CD4-positive, alpha-beta T cell treated with Interleukin-2 at 100 ng/mL for 4 hours (primary cell): ENCODE results near the gene CTF1.
A peak's percentile ranks its signal among the peaks of the same experiment; 100 is the strongest.

Experiments used
- DNase-seq: peaks from one replicate; pipeline ENCODE4 v3.0.0-alpha.2; 2020; ENCODE audit warnings: low spot score

Gene CTF1

DNA sequence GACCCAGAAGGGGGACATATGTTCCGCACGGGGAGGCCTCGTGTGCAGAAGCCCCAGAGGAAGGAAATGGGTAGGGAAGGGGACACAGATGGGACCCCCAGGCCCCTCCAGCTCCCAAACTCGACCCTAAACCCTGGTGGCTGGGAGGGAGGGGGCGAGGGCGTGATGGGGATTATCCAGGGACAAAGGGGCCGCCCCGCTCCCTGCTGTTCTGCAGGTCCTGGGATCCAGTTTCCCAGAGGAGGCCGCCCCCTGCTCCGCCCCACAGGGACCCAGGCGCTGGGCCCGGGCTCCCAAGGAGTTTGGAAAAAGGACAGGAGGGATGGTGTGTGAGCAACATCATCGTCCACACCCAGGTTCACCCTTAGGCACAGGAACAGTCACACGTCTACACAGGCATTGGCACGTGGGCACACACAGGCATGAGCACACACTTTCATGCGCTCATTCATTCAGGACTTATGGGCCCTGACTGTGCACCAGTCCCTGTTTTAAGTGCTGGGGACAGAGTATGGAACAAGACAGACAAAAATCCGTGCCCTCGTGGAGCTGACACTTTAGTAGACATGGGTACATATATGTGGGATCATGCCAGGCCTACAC, 14.1 kb downstream of the CTF1 start:
- no peak for DNase-seq

DNA sequence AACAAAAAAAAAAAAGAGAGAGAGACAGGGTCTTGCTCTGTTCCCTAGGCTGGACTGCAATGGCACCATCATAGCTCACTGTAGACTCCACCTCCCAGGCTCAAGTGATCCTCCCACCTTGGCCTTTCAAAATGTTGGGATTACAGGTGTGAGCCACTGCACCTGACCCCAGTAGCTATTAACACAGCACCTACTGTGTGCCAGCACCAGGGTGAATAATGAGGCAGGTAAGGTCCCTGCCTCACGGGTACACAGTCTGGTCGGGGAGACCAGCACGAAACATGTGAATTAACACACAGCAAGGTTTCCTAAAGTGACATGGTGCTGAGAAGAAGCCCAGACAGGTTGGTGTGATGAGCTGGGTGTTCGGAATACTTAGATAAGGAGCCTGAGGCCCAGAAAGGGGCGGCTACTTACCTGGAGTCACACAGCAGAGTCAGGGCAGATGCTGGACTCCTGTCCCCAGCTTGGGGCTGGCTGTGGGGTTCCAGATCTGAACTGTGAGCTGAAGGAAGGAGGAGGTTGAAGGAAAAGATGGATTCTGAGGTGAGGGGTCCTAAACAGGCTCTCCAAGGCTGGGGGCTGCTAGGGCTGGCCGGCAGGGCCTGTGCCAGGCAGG, 16.5 kb downstream of the CTF1 start:
- DNase-seq = no peak

DNA sequence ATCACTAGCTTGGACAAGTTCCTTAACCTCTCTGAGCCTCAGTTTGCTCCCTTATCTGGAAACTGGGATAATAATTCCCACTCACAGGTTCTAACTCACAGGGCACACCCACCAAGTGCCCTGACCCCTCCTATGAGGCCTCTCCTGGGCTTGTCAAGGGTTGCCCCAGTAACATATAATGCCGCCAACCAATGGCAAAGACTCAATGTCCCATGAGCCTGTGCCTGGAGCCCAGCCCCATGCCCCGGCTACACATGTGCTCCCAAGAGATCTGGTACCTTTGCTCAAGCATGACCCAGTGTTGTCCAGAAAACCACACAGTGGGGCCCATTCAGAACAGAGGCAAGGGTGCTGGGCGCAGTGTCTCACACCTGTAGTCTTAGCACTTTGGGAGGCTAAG, 18.4 kb downstream of the CTF1 start:
- DNase-seq = no peak

DNA sequence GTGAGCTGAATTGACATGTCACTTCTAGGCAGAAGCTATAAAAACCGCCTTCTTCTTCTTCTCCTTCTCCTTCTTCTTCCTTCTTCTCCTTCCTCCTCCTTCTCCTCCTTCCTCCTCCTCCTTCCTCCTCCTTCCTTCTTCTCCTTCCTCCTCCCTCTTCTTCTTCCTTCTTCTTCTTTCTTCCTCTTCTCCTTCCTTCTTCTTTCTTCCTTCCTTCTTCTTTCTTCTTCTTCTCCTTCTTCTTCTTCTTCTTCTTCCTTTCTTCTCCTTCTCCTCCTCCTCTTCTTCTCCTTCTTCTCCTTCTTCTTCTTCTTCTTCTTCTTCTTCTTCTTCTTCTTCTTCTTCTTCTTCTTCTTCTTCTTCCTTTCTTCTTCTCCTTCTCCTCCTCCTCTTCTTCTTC, 22.2 kb downstream of the CTF1 start:
- DNase-seq = no peak

DNA sequence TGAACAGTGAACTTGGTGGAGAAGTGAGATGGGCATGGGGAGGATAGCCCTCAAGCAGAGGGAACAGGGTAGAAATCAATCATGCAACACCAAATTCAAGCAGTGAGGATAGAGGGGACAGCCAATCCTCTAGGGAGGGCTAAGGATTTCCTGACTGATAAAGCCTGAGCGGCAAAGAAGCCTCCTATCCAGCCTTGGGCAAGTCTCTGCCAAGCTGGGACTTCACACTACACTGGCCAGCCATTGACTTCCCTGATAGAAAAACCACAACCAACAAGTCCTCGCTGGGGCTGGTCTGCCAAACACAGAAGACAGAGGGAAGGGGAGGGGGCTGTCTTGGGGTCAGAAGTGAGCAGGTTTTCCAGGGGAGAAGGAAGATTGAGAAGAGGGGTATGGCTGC, 24.5 kb downstream of the CTF1 start:
- no peak for DNase-seq

DNA sequence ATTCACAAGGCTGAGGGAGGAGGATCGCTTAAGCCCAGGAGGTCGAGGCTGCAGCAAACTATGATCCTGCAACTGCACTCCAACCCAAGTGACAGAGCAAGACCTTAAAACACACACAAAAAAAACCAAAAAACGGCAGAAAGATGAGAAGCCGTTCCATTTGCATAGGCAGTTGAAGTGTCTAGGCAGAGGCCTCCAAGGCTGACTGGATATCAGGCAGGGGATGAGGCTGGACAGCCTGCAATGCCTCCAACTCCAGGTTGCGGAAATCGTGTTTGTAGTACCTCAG, 25.0 kb downstream of the CTF1 start:
- DNase-seq = no peak

DNA sequence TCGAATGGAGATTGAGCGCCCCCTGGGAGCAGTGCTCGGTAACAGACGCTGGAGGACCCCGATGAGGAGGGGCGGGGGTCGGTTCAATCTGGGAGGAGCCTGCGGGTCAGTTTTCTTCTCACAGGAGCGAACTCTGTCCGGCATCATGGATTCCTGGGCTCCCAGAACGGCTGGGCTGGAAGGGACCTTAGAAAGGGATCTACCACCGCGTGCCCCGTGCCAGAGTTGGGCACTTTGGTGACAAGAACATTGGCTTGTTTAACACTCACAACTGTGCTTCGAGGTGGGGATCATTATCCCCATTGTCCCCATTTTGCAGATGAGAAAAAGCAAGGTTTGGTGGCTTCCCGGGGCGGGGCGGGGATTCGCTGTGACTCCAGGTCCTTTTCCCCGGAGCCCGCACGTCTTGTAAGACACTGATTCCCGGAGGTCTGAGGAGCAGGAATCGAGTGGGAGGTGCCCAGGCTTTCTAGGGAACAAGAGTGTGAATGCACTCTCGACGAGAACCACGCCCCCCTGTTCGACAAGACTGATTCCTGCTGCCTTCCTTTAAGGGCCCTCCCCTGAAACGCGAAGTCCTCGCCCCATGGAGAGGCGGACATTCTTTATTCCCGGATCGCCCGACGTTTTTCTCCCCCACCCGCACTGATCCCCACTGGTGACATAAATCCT, 25.5 kb downstream of the CTF1 start:
- peak; percentile 90 for DNase-seq

DNA sequence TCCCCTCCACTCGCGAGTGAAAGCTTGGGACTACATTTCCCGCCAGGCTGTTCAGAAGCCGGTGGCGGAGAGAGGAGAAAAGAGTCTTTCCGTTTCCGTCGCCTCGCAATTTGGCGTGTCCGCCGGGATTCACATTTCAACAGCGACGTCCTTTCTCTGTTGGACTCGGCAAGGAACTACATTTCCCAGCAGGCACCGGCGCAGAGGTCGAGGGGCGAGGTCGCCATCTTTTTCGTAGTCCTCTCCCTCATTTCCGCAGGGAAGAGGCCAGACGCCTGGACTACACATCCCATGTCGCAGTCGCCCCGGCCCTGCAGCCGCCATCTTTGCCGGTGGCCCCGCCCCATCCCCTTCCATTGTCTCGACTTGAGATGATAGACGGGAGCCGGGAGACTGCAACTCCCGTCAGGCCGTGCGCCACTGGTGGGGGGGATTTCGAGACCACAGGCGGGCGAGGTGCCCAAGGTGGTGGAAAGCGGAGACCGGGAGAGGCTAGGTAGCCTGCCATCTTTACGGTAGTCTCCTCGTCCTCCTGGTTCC, 26.1 kb downstream of the CTF1 start:
- peak; percentile 100 for DNase-seq

DNA sequence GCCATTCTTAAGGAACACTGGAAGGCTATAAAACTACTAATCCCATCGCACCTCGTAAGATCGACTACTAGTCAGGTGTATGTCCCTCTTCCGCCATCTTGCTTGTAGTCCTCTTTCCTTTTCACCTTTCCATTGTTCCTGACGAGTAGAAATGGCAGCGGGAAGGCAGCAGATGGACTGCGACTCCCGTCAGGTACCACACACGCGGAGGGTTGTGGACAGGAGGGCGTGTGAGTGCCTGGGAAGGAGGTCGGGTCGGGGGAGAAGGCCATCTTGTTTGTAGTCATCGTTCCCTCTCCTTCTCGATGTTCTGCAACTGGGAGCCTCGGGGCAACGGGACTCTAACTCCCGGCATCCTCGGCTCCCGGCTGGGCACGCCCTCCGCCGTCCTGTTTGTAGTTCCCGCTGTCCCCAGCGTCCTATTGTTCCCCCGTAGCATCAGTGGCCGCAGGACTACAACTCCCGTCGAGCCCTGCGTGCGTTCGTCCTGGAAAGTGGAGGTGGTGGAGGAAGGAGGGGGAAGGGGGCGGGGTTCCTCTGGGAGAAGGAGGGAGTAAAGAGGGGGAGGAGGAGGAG, 26.6 kb downstream of the CTF1 start:
- DNase-seq = peak; percentile 97

DNA sequence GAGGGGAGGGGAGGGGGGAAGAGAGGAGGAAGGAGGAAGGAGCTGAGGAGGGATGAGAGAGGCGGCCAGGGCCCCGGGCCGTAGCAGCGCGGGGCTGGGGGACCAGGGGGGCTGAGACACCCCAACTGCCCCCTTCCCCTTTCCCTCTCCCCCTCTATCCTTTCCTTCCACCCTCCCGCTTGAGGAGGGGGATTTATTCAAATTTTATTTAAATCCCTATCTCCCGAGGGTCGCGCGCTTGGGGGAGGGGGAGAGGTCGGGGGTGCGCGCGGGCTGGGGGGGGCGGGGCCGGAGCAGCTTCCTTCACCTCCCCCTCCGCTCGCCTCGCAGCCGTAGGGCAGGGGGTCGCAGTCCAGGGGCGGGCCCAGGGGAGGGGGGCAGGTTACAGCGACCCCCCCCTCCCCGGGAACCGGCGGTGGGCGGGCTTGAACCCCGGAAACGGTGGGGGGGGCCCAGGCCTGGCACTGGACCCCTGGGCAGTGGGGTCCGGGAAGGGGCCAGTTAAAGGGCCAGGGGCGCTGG, 27.2 kb downstream of the CTF1 start, which contains the start of gene FBXL19:
FBXL19 (plus strand) TSS at position 19 of the 522 bp plus-strand sequence. CDS start 2,183 bp downstream, outside the sequence.
- no peak for DNase-seq

DNA sequence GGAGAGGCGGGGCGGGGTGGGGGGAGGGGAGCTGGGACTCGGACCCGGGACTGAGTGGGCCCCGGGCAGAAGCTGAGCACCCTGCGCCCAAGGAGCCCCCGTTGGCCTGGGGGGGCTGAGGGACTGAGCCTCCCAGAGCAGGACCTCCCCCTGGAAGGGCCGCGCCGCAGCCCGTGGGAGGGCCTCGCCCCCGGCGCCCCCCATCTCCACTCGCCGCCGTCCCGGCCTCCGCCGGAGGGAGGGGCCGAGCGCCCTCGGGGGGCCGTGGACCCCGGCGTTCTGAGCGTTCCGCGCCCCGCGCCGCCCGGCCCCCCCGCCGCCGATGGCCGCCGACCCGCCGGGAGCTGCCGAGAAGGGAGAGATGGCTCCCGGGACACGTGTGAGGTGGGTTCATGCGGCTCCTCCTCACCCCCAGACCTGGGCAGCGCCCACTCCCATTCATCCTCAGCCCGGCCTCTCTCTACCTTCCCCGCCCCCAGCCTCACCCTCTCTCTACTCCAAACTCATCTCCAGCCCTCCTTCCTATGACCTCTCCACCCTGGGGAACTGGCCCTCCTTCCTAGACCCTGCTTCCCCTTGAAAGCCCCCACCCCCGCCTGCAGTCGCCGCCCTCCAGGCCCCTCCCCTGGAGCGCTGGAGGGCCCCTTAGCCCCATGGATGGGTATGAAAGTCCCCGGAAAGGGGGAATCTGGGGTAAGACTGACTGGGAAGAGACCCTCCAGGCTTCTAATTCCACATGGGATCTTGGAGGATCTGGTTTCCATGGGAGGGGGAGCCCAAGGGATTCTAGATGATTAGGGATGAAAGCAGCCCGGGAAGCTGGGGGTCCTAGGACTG, 27.9 kb downstream of the CTF1 start:
- DNase-seq = no peak

DNA sequence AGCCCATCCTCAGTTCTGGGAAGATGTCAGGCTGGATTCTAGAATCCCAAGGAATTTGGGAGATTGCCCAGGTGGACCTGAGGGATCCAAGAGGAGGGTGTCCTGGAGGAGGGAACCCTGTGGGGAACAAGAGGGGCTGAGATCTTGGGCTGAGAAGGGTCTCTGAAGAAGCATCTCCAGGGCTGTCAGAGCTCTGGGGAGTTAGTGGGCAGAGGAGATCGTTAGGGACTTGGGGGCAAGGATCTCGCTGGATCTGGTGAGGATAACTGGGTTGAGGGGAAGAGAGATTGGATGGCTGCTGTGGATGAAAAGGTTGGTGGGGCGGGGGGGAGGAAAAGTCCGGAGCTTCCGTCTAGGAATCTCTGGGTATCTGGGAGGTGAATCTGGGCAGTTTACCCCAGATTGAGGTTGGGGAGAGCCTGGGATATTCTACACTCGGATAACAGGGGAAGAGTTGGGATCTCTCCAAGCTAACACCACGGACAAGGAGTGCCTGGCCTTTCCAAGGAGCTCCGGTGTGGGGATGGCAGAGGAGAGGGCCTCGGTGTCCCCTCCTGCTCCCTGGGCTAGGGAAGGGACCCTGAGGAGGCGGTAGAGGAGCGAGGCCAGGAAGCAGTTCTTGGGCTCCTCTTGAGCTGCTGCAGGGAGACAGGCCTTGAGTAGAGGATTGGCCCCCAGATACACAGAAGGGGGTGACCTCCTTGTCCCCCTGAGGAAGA, 28.7 kb downstream of the CTF1 start:
- no peak for DNase-seq

DNA sequence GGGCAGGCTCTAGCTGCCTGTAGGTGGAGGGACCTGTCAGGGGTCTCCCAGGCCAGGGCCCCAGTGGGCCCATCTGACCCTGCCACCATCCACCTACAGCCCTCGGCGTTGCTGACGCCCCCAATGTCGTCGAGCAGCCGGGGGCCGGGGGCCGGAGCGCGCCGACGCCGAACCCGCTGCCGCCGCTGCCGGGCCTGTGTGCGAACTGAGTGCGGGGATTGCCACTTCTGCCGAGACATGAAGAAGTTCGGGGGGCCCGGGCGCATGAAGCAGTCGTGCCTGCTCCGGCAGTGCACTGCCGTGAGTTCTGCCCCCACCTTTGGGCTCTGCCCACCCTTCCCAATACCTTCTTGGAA, 29.2 kb downstream of the CTF1 start:
- no peak for DNase-seq

DNA sequence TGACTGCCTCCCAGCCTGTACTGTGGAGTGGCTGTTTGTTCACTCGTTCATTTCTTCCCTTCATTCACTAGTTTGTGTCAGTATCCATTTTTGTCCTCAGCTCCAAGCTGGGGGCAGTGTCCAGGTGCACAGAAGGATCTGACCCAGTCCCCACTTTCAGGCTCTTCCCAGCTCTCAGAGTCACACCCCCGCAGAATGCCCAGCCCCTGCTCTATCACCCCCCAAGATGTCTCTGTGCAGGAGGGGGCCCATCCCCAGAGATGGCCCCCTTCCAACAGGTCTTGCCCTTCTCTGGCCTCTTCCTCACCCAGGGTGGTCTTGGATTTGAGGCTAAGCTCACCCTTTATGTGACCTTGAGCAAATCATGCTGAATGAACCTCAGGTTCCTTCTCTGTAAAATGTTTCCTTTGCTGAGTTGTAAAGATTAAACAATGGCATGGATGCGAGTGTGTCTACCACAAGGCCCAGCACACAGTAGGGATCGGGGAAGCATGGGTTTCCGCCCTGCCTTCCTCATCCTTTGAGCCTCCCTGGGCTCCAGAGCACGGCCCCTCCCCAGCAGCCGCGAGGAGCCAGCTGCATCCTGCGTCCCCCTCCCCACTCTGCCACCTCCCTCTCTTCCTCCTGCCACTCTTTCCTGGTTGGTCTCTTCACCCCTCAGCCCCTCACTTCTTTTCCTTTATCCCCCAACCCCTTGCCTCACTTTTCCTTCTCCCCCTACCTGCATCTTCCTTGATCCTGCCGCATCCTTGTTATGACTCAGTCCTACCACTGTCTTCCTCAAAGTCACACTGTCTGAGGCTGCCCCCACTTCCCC, 29.8 kb downstream of the CTF1 start:
- no peak for DNase-seq

DNA sequence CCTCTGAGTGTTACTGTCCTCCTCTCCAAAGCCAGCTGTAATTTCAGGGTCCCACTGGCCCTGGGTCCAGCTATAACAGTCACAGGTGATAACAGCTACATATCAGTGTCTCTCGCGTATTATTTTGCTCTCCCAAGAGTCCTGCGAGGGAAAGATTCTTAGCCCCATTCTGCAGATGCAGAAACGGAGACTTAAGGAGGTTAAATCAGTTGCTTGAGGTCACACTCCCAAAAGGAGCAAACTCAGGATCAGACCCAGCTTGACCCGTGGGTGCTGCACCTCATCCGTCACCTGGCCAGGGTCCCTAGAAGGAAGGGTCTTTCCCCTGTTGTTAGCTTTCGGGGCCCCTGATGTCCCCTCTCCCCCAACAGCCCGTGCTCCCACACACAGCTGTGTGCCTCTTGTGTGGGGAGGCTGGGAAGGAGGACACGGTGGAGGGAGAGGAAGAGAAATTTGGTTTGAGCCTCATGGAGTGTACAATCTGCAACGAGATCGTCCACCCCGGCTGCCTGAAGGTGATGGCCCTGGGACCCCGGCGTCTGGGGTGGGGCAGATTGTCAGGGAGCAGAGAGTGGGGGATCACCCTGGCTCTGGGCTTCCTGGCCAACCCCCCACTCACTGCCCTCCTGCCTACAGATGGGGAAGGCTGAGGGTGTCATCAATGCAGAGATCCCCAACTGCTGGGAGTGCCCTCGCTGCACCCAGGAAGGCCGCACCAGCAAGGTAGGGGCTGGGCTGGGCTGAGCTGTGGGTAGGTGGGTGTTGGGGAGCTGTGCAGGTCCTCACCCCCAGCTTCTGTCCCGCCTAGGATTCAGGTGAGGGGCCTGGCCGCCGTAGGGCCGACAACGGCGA, 30.7 kb downstream of the CTF1 start:
- DNase-seq = no peak

DNA sequence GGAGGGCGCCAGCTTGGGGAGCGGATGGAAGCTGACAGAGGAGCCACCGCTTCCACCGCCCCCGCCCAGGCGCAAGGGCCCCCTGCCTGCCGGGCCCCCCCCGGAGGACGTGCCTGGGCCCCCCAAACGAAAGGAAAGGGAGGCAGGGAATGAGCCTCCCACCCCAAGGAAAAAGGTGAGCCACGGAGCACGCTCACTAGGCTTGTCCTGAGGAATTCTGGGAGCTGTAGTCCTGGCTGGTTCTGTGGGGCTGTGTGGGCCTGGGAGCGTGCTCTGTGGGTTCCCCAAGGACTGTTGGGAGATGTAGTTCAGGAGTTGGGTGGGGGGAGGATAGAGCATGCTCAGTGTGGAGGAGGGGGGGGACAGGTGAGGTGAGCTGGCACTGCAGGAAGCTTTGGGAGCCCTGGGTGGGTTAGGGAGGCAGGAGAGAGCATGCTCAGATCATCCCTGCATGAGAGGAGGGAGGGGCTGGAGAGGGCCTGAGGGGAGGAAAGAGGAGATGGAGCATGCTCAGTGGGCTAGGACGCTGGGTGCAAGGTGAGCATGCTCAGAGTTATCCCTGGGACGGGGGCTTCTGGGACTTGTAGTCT, 31.5 kb downstream of the CTF1 start:
- DNase-seq = peak; percentile 36

DNA sequence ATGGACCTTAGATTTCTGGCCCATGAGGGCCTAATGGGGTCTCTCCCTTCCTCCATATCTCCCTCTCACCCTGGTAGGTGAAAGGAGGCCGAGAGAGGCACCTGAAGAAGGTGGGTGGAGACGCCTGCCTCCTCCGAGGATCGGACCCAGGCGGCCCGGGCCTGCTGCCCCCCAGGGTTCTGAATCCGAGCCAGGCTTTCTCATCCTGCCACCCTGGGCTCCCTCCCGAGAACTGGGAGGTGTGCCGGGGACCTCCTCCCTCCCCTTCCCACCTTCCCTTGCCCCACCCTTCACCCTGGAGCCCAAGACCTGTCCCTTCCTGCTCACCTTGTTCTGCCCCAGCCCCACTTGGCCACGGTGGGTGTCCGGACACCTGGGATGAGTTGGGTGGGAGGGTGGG, 32.0 kb downstream of the CTF1 start:
- no peak for DNase-seq

DNA sequence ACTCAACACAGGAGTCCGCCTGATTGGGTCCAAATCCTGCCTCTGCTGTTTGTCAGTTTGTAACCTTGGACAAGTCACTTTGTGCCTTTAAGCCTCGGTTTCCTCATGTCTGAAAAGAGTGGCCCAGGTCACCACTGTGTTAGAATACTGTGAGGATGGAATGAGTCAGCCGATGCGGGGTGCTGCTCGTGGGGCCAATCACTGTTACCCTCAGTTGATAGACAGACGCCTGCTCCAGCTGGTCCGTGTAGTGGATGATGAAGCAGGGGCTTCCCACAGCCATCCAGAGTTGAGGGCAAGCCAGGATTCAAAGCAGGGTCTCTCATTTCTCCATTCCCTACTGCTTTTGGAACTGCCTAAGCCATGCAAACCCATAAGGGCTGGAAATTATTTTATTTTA, 32.8 kb downstream of the CTF1 start:
- no peak for DNase-seq

DNA sequence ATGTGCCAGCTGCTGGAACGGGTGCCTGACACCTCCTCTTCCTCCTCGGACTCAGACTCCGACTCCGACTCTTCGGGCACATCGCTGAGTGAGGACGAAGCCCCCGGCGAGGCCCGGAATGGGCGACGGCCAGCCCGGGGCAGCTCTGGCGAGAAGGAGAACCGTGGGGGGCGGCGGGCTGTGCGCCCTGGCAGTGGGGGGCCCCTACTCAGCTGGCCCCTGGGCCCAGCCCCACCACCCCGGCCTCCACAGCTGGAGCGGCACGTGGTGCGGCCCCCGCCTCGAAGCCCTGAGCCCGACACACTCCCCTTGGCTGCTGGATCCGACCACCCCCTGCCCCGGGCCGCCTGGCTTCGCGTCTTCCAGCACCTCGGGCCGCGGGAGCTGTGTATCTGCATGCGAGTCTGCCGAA, 33.8 kb downstream of the CTF1 start:
- DNase-seq = no peak
